ENCODE results near the gene L3MBTL1. TPM values are rescaled to one million over a fixed set of nuclear protein-coding genes. Genes with fewer than 3 reads are reported as not detected.

Gene L3MBTL1
- total RNA-seq, 1 experiment from 2014 or later: 21.6 TPM

GRCh38 chr20:43584448-43585136 lies 77.1 kb downstream of the L3MBTL1 start:
- Histone ChIP-seq H3K9ac (ENCODE audit: low read length) (no peak overlapping the region), H3K27ac (ENCODE audit: low read depth, low read length) (no peak overlapping the region), H3K27me3 (ENCODE audit: insufficient read depth, low read length) (no peaks in the 10 kb centered on the region), H3K9me2 (ENCODE audit: insufficient read depth) (no peaks in the 10 kb centered on the region), H4K20me1 (ENCODE audit: insufficient read depth) (no peaks in the 10 kb centered on the region), H2AFZ (ENCODE audit: low read depth, low read length, poor library complexity, severe bottlenecking) (no peak overlapping the region), H3K36me3 (ENCODE audit: control insufficient read depth in 1 of 2, insufficient read depth in 2 of 2, low read length in 2 of 2) (no peaks in the 10 kb centered on the region), H3K4me1 (ENCODE audit: control insufficient read depth in 1 of 2, insufficient read depth in 2 of 2, low read length in 2 of 2) (peaks cover 0 to under 1% of the 10 kb centered on the region in 2 experiments; a peak in 1 of 4 replicates), H3K4me2 (ENCODE audit: low read length) (no peak overlapping the region), H3K79me2 (ENCODE audit: insufficient read depth, low read length) (no peaks in the 10 kb centered on the region), H3K9me3 (ENCODE audit: control insufficient read depth in 1 of 2, insufficient read depth in 1 of 2, low read depth in 1 of 2, low read length in 2 of 2) (no peaks in the 10 kb centered on the region), H3K4me3 (replicated peaks in 1 of 2; ENCODE audit: low read depth in 1 of 2, low read length in 2 of 2) (no peak overlapping the region)
- ATAC-seq (no peak), DNase-seq (ENCODE audit: low read depth, low spot score) (no peak)
- BruUV-seq (replicated peaks): no TSS peak
- intact Hi-C loops (cut with micrococcal nuclease): no loop called here
- no peak for TF ChIP-seq EZH2phosphoT487 (IDR thresholded peaks at IDR 0.05; ENCODE audit: borderline replicate concordance)
- no peak for TF ChIP-seq EGR1 (IDR thresholded peaks at IDR 0.05; ENCODE audit: low read depth)
- no peak for TF ChIP-seq SRF (IDR thresholded peaks at IDR 0.05; ENCODE audit: low read depth)
- no peak for TF ChIP-seq CBX3 (IDR thresholded peaks at IDR 0.05; ENCODE audit: low read depth)
- TF ChIP-seq JUND (IDR thresholded peaks at IDR 0.05): no peak
- no peak for TF ChIP-seq TCF7L2 (IDR thresholded peaks at IDR 0.05; ENCODE audit: borderline replicate concordance, extremely low read depth, insufficient read depth, insufficient read length)
- no peak for TF ChIP-seq FOSL1 (IDR thresholded peaks at IDR 0.05; ENCODE audit: low read depth)
- no peak for TF ChIP-seq SP1 (IDR thresholded peaks at IDR 0.05; ENCODE audit: low read depth)
- no peak for TF ChIP-seq ZBTB33 (IDR thresholded peaks at IDR 0.05; ENCODE audit: extremely low read depth, insufficient replicate concordance, low read length)
- TF ChIP-seq ZNF274 (IDR thresholded peaks at IDR 0.05; ENCODE audit: low read depth, low read length): no peak
- TF ChIP-seq CTCF (IDR thresholded peaks at IDR 0.05 in 2 of 3, conservative IDR thresholded peaks at IDR 0.05 in 1 of 3; ENCODE audit: borderline replicate concordance in 1 of 3, insufficient read depth in 1 of 3, low read depth in 2 of 3, low read length in 2 of 3): no peak
- no peak for TF ChIP-seq POLR2AphosphoS5 (IDR thresholded peaks at IDR 0.05; ENCODE audit: low read depth, low read length)
- TF ChIP-seq RAD21 (IDR thresholded peaks at IDR 0.05; ENCODE audit: low read depth): no peak
- no peak for TF ChIP-seq CEBPB (IDR thresholded peaks at IDR 0.05; ENCODE audit: low read depth)
- no peak for TF ChIP-seq ZFX (IDR thresholded peaks at IDR 0.05)
- TF ChIP-seq ELF1 (IDR thresholded peaks at IDR 0.05; ENCODE audit: borderline replicate concordance, low read depth): no peak
- CTCF ChIA-PET: no interaction called here
- RAD21 ChIA-PET (ENCODE audit: low non-redundant PET in 1 of 2, low total read pairs in 2 of 2, uncharacterized antibody in 2 of 2, unreplicated experiment in 2 of 2): interaction anchor here in 1 of 2 experiments (0.6 kb wide), 1 partner anchor 21 kb away, joined by 4 read pairs; no protein-coding TSS in a partner anchor
- POLR2A ChIA-PET: no interaction called here

Data from HCT116 (cell line).